GM23338 (cell line): Measurements from ENCODE around the gene SELPLG. TPM values are rescaled to one million over a fixed set of nuclear protein-coding genes. Genes with fewer than 3 reads are reported as not detected.

ENCODE experiments used
- EZH2 ChIP-seq: fragments of 200-600 bp; sonication (generic); IDR thresholded peaks from one replicate; pipeline ENCODE4 v1.8.0; 2017; ENCODE audit warnings: antibody characterized with exemption, mild to moderate bottlenecking, low read depth; ENCODE audit not compliant: unreplicated experiment
- EZH2phosphoT487 ChIP-seq: fragments of 200-600 bp; sonication (generic); IDR thresholded peaks from one replicate; pipeline ENCODE4 v1.8.1; 2018; ENCODE audit warnings: antibody characterized with exemption; ENCODE audit not compliant: unreplicated experiment
- JUNB ChIP-seq: IDR thresholded peaks from one replicate; pipeline ENCODE4 v1.6.1; 2016; ENCODE audit warnings: antibody characterized with exemption; ENCODE audit not compliant: unreplicated experiment
- POLR2AphosphoS5 ChIP-seq: IDR thresholded peaks from 2 replicates; pipeline ENCODE4 v1.6.1; 2016; ENCODE audit warnings: antibody characterized with exemption, low read depth
- STAT1 ChIP-seq: IDR thresholded peaks from one replicate; pipeline ENCODE4 v1.6.1; 2016; ENCODE audit warnings: antibody characterized with exemption; ENCODE audit not compliant: unreplicated experiment
- ZNF331 ChIP-seq: fragments of 250-450 bp; sonication (Bioruptor Pico); IDR thresholded peaks from 2 replicates; pipeline ENCODE4 v1.5.0; 2020; ENCODE audit warnings: low read depth, mild to moderate bottlenecking, moderate library complexity
- polyA plus RNA-seq: library from polyadenylated mRNA; unstranded; fragments of >200 nt; fragmentation: Nextera tagmentation; extraction: Ambion mirVana; gene quantifications from 2 replicates; pipeline ENCODE4 v1.2.1, GENCODE V29; 2016
- total RNA-seq: library from RNA; depleted of rRNA; stranded (reverse); fragments of >200 nt; shearing (Covaris generic); gene quantifications from 2 replicates; pipeline ENCODE4 v1.2.3, GENCODE V29; 2014
- TF ChIP-seq, protein P1 (sequence below): fragments of 250-450 bp; sonication (Bioruptor Pico); IDR thresholded peaks from 2 replicates; pipeline ENCODE4 v1.5.0; 2020; ENCODE audit warnings: mild to moderate bottlenecking, moderate library complexity
- TF ChIP-seq, protein P2 (sequence below): IDR thresholded peaks from 2 replicates; pipeline ENCODE4 v1.6.1; 2016; ENCODE audit warnings: antibody characterized with exemption
- TF ChIP-seq, protein P3 (sequence below), 2 experiments: fragments of 200-600 bp in 1 of 2; sonication (generic) in 1 of 2; conservative IDR thresholded peaks; 2 replicates each; pipeline versions ENCODE4 v1.5.1 to v1.6.1; 2016 to 2017; ENCODE audit warnings: antibody characterized with exemption in 2 of 2, low read depth in 2 of 2, mild to moderate bottlenecking in 2 of 2, moderate library complexity in 1 of 2

SELPLG gene
- total and polyA plus RNA-seq, 2 experiments from 2014 or later, result 0.16 to 0.56 TPM

DNA sequence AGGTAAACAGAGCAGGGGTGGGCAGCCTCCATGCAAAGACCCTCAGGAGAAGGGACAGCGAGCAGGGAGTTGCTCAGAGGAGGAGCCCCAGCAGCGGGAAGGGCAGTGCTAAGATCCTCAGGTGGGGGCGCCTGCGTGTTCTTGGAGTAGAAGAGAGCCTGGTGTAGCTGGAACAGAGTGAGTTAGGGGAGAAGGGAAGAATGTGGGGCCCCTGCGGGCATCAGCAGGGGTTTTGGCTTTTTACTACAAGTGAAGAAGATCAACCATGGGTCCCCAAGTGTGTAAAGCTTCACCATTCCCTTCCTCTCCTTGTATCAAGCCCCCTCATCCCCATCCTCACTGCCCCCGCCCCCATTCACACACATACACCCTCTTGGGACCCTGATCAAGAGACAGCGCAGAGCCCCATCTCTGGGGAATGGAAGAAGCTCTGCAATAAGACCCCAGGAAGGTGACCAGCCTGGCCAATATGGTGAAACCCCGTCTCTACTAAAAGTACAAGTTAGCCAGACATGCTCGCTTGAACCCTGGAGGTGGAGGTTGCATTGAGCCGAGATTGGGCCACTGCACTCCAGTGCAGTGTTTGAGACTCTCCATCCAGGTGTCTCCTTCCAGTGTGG lies 25.6 kb downstream of the SELPLG start (continued):
- TF ChIP-seq, protein P1, sequence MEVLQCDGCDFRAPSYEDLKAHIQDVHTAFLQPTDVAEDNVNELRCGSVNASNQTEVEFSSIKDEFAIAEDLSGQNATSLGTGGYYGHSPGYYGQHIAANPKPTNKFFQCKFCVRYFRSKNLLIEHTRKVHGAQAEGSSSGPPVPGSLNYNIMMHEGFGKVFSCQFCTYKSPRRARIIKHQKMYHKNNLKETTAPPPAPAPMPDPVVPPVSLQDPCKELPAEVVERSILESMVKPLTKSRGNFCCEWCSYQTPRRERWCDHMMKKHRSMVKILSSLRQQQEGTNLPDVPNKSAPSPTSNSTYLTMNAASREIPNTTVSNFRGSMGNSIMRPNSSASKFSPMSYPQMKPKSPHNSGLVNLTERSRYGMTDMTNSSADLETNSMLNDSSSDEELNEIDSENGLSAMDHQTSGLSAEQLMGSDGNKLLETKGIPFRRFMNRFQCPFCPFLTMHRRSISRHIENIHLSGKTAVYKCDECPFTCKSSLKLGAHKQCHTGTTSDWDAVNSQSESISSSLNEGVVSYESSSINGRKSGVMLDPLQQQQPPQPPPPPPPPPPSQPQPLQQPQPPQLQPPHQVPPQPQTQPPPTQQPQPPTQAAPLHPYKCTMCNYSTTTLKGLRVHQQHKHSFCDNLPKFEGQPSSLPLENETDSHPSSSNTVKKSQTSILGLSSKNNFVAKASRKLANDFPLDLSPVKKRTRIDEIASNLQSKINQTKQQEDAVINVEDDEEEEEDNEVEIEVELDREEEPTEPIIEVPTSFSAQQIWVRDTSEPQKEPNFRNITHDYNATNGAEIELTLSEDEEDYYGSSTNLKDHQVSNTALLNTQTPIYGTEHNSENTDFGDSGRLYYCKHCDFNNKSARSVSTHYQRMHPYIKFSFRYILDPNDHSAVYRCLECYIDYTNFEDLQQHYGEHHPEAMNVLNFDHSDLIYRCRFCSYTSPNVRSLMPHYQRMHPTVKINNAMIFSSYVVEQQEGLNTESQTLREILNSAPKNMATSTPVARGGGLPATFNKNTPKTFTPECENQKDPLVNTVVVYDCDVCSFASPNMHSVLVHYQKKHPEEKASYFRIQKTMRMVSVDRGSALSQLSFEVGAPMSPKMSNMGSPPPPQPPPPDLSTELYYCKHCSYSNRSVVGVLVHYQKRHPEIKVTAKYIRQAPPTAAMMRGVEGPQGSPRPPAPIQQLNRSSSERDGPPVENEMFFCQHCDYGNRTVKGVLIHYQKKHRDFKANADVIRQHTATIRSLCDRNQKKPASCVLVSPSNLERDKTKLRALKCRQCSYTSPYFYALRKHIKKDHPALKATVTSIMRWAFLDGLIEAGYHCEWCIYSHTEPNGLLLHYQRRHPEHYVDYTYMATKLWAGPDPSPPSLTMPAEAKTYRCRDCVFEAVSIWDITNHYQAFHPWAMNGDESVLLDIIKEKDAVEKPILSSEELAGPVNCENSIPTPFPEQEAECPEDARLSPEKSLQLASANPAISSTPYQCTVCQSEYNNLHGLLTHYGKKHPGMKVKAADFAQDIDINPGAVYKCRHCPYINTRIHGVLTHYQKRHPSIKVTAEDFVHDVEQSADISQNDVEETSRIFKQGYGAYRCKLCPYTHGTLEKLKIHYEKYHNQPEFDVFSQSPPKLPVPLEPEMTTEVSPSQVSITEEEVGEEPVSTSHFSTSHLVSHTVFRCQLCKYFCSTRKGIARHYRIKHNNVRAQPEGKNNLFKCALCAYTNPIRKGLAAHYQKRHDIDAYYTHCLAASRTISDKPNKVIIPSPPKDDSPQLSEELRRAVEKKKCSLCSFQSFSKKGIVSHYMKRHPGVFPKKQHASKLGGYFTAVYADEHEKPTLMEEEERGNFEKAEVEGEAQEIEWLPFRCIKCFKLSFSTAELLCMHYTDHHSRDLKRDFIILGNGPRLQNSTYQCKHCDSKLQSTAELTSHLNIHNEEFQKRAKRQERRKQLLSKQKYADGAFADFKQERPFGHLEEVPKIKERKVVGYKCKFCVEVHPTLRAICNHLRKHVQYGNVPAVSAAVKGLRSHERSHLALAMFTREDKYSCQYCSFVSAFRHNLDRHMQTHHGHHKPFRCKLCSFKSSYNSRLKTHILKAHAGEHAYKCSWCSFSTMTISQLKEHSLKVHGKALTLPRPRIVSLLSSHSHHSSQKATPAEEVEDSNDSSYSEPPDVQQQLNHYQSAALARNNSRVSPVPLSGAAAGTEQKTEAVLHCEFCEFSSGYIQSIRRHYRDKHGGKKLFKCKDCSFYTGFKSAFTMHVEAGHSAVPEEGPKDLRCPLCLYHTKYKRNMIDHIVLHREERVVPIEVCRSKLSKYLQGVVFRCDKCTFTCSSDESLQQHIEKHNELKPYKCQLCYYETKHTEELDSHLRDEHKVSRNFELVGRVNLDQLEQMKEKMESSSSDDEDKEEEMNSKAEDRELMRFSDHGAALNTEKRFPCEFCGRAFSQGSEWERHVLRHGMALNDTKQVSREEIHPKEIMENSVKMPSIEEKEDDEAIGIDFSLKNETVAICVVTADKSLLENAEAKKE (CRISPR knock-in tag), result no peak
- TF ChIP-seq POLR2AphosphoS5, result no peak
- no peak for TF ChIP-seq EZH2phosphoT487
- no peak for TF ChIP-seq JUNB
- TF ChIP-seq, protein P2, sequence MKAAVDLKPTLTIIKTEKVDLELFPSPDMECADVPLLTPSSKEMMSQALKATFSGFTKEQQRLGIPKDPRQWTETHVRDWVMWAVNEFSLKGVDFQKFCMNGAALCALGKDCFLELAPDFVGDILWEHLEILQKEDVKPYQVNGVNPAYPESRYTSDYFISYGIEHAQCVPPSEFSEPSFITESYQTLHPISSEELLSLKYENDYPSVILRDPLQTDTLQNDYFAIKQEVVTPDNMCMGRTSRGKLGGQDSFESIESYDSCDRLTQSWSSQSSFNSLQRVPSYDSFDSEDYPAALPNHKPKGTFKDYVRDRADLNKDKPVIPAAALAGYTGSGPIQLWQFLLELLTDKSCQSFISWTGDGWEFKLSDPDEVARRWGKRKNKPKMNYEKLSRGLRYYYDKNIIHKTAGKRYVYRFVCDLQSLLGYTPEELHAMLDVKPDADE, result no peak
- no peak for TF ChIP-seq STAT1
- no peak for TF ChIP-seq ZNF331 (CRISPR knock-in tag)
- TF ChIP-seq, protein P3, sequence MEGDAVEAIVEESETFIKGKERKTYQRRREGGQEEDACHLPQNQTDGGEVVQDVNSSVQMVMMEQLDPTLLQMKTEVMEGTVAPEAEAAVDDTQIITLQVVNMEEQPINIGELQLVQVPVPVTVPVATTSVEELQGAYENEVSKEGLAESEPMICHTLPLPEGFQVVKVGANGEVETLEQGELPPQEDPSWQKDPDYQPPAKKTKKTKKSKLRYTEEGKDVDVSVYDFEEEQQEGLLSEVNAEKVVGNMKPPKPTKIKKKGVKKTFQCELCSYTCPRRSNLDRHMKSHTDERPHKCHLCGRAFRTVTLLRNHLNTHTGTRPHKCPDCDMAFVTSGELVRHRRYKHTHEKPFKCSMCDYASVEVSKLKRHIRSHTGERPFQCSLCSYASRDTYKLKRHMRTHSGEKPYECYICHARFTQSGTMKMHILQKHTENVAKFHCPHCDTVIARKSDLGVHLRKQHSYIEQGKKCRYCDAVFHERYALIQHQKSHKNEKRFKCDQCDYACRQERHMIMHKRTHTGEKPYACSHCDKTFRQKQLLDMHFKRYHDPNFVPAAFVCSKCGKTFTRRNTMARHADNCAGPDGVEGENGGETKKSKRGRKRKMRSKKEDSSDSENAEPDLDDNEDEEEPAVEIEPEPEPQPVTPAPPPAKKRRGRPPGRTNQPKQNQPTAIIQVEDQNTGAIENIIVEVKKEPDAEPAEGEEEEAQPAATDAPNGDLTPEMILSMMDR (conservative IDR thresholded peaks at IDR 0.05; ENCODE audit: low read depth in 2 of 2), result no peak
- TF ChIP-seq EZH2, result no peak
